Loucy (cell line): Measurements from ENCODE around the gene DDR2.

Experiments
- H2AFZ ChIP-seq: fragments of 200-600 bp; sonication (generic); 2 replicates; pipeline ENCODE4 v1.6.0; 2016; ENCODE audit warnings: antibody characterized with exemption, mild to moderate bottlenecking, low read length, moderate library complexity
- H3F3A ChIP-seq: fragments of 200-600 bp; 2 replicates; pipeline ENCODE4 v1.6.0; 2016; ENCODE audit warnings: antibody characterized with exemption, low read depth, mild to moderate bottlenecking
- H3K27me3 ChIP-seq: fragments of 200-600 bp; sonication (generic); 2 replicates; pipeline ENCODE4 v1.6.1; 2014; ENCODE audit warnings: low read length, mild to moderate bottlenecking; ENCODE audit not compliant: insufficient read depth, poor library complexity, severe bottlenecking
- H3K36me3 ChIP-seq: fragments of 200-600 bp; sonication (generic); 2 replicates; pipeline ENCODE4 v1.6.1; 2016; ENCODE audit warnings: low read length; ENCODE audit not compliant: insufficient read depth
- H3K4me1 ChIP-seq: fragments of 200-600 bp; sonication (generic); 2 replicates; pipeline ENCODE4 v1.5.1; 2014; ENCODE audit warnings: low read length, mild to moderate bottlenecking; ENCODE audit not compliant: insufficient read depth, poor library complexity, severe bottlenecking
- H3K4me2 ChIP-seq: fragments of 200-600 bp; sonication (generic); 2 replicates; pipeline ENCODE4 v1.6.0; 2014; ENCODE audit warnings: antibody characterized with exemption, low read length, low read depth, mild to moderate bottlenecking; ENCODE audit not compliant: poor library complexity, severe bottlenecking
- H3K4me3 ChIP-seq: fragments of 200-600 bp; sonication (generic); 2 replicates; pipeline ENCODE4 v1.5.1; 2014; ENCODE audit warnings: low read length, mild to moderate bottlenecking, mixed read lengths; ENCODE audit not compliant: poor library complexity, severe bottlenecking
- H3K79me2 ChIP-seq: fragments of 200-600 bp; sonication (generic); 2 replicates; pipeline ENCODE4 v1.6.1; 2014; ENCODE audit warnings: low read length; ENCODE audit not compliant: insufficient read depth
- H3K9ac ChIP-seq: fragments of 200-600 bp; sonication (generic); 2 replicates; pipeline ENCODE4 v1.6.0; 2014; ENCODE audit warnings: mild to moderate bottlenecking, low read depth, low read length, moderate library complexity; ENCODE audit not compliant: poor library complexity, severe bottlenecking
- H3K9me2 ChIP-seq: fragments of 200-600 bp; sonication (generic); replicated peaks from 2 replicates; pipeline ENCODE4 v1.6.1; 2016; ENCODE audit warnings: low read depth, low read length, mixed read lengths
- H3K9me3 ChIP-seq: fragments of 200-600 bp; sonication (generic); 2 replicates; pipeline ENCODE4 v1.6.1; 2014; ENCODE audit warnings: mild to moderate bottlenecking, antibody characterized with exemption, low read length, low read depth; ENCODE audit not compliant: insufficient read depth
- H4K20me1 ChIP-seq: fragments of 200-600 bp; sonication (generic); 2 replicates; pipeline ENCODE4 v1.6.0; 2014; ENCODE audit warnings: antibody characterized with exemption, low read length, mild to moderate bottlenecking; ENCODE audit not compliant: insufficient read depth, poor library complexity, severe bottlenecking
- CTCF ChIP-seq: fragments of 200-600 bp; sonication (generic); conservative IDR thresholded peaks from 2 replicates; pipeline ENCODE4 v1.5.1; 2014; ENCODE audit warnings: mild to moderate bottlenecking, antibody characterized with exemption, low read length
- EZH2phosphoT487 ChIP-seq: fragments of 200-600 bp; IDR thresholded peaks from 2 replicates; pipeline ENCODE4 v1.6.1; 2018; ENCODE audit warnings: antibody characterized with exemption, mild to moderate bottlenecking, moderate library complexity, borderline replicate concordance

Gene DDR2

GRCh38 chr1:162734047-162734446, 101.8 kb downstream of the DDR2 start:
- Histone ChIP-seq H4K20me1 (no peaks in the 10 kb centered on the region), H3K4me2 (no peak overlapping the region), H3K36me3 (no peaks in the 10 kb centered on the region), H3K9me2 (no peaks in the 10 kb centered on the region), H3K4me1 (no peaks in the 10 kb centered on the region), H3K9ac (no peak overlapping the region), H3K9me3 (no peaks in the 10 kb centered on the region), H3K4me3 (no peak overlapping the region), H2AFZ (no peak overlapping the region), H3K79me2 (no peaks in the 10 kb centered on the region), H3K27me3 (no peaks in the 10 kb centered on the region), H3F3A (no peaks in the 10 kb centered on the region)
- TF ChIP-seq CTCF (no peak), EZH2phosphoT487 (no peak)

- TF ChIP-seq CTCF (no peak), EZH2phosphoT487 (no peak)
- no peak overlapping the region for H3K4me3 ChIP-seq
- H3K27me3 ChIP-seq: no peaks in the 10 kb centered on the region
- no peak overlapping the region for H3K9ac ChIP-seq
- no peaks in the 10 kb centered on the region for H3K79me2 ChIP-seq
- H2AFZ ChIP-seq: no peak overlapping the region
- no peaks in the 10 kb centered on the region for H3K9me3 ChIP-seq
- H3K4me2 ChIP-seq: no peak overlapping the region
- no peaks in the 10 kb centered on the region for H3K4me1 ChIP-seq
- H3K9me2 ChIP-seq: no peaks in the 10 kb centered on the region
- no peaks in the 10 kb centered on the region for H3K36me3 ChIP-seq
- no peaks in the 10 kb centered on the region for H4K20me1 ChIP-seq
- H3F3A ChIP-seq: no peaks in the 10 kb centered on the region
Observed at GRCh38 chr1:162736184-162736583, 103.9 kb downstream of the DDR2 start.

GRCh38 chr1:162736633-162737067, 104.4 kb downstream of the DDR2 start:
- Histone ChIP-seq H2AFZ (no peak overlapping the region), H3K79me2 (no peaks in the 10 kb centered on the region), H3K9me2 (no peaks in the 10 kb centered on the region), H3F3A (no peaks in the 10 kb centered on the region), H4K20me1 (no peaks in the 10 kb centered on the region), H3K9ac (no peak overlapping the region), H3K36me3 (no peaks in the 10 kb centered on the region), H3K27me3 (no peaks in the 10 kb centered on the region), H3K4me2 (no peak overlapping the region), H3K9me3 (no peaks in the 10 kb centered on the region), H3K4me1 (no peaks in the 10 kb centered on the region), H3K4me3 (no peak overlapping the region)
- no peak for TF ChIP-seq CTCF
- no peak for TF ChIP-seq EZH2phosphoT487
